ENCODE measurements around the gene JAKMIP1.

DNA sequence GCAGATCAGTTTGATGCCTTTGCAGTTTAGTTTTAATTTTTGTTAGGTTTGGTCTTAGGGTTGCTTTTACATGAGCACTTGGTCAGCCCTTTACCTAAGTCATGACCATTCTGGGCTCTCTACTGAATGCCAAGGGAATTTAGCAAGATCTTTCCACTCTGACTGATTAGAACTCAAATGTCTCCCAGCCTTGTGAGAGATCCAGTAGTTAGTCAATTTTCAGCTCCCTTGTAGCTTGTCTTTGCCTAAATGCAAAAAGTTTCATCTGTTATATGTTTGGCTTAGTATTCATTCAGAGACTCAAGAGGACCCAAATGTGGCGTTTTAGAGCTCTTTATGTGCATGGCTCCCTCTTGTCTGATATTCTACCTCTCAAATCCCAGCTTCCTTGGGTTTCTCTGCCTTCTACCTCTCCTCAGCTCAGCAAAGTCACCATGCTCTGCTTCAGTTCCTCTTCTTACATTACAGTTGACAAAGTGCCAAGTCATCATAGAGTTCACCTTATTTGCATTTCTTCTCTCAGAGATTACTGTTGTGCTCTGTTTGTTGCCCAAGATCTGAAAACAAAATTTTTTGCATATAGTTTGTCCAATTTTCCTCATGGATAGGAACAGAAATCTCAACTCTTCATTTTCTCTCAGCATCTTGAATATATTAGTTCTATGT is 17.5 kb upstream of the JAKMIP1 start:
- TF ChIP-seq CTCF (IDR thresholded peaks at IDR 0.05; ENCODE audit: low read depth, low read length, poor library complexity, severe bottlenecking): no peak
- TF ChIP-seq EZH2phosphoT487 (IDR thresholded peaks at IDR 0.05; ENCODE audit: borderline replicate concordance, low read length): no peak
